HCT116 (cell line): Measurements from ENCODE around the gene TSPEAR. TPM values are rescaled to one million over a fixed set of nuclear protein-coding genes. Genes with fewer than 3 reads are reported as not detected.

Source experiments
- ATAC-seq: fragments of 200-7000 bp; cut with Tn5 transposase; 2 replicates; pipeline ENCODE4 v1.9.1; 2020; ENCODE audit warnings: mild to moderate bottlenecking, moderate library complexity
- BruUV-seq: library from RNA; stranded (reverse); fragments of 400-500 nt; replicated peaks from 2 replicates; lab custom pipeline; 2021; lab: Mats Ljungman, UMichigan
- CTCF ChIA-PET: fragments of 300-600 bp; sonication (Branson Sonifier 250); formaldehyde crosslinking; loops from one replicate; lab custom pipeline; 2021; ENCODE audit warnings: antibody characterized with exemption; lab: Charles Lee
- POLR2A ChIA-PET: fragments of 300-600, 350-600 bp; sonication (Branson Sonifier 250); formaldehyde crosslinking; loops from one replicate; lab custom pipeline; 2021; ENCODE audit warnings: antibody characterized with exemption; lab: Charles Lee
- RAD21 ChIA-PET, 2 experiments: fragments of 300-600 bp; sonication (Branson Sonifier 250); formaldehyde crosslinking; loops; one replicate each; lab custom pipeline; 2023; ENCODE audit warnings: low total read pairs in 2 of 2; ENCODE audit not compliant: uncharacterized antibody in 2 of 2, unreplicated experiment in 2 of 2, low non-redundant PET in 1 of 2; lab: Charles Lee
- DNase-seq: peaks from one replicate; pipeline ENCODE4 v3.0.0-alpha.2; 2010; ENCODE audit warnings: low read depth, low spot score
- H2AFZ ChIP-seq: fragments of 200-600 bp; shearing (Covaris generic), sonication (generic); 2 replicates; pipeline ENCODE4 v1.6.1; 2017; ENCODE audit warnings: low read depth, mixed run types, mixed read lengths, antibody characterized with exemption, low read length; ENCODE audit not compliant: poor library complexity, severe bottlenecking
- H3K27ac ChIP-seq: 2 replicates; pipeline ENCODE4 v1.5.1; 2012; ENCODE audit warnings: low read depth, low read length
- H3K27me3 ChIP-seq: fragments of 200-600 bp; sonication (generic); 2 replicates; pipeline ENCODE4 v1.6.1; 2016; ENCODE audit warnings: mixed run types, low read length, mixed read lengths; ENCODE audit not compliant: insufficient read depth
- H3K36me3 ChIP-seq, 2 experiments: fragments of 200-500 bp in 1 of 2; fragments of 200-600 bp in 1 of 2; sonication (Bioruptor generic) in 1 of 2; sonication (generic) in 1 of 2; 2 replicates each; pipeline versions ENCODE4 v1.5.1 to v1.6.1; 2014 to 2016; ENCODE audit warnings: low read length in 2 of 2, inconsistent platforms in 1 of 2, mixed read lengths in 1 of 2, mixed run types in 1 of 2; ENCODE audit not compliant: insufficient read depth in 2 of 2, control insufficient read depth in 1 of 2
- H3K4me1 ChIP-seq, 2 experiments: fragments of 200-600 bp in 1 of 2; sonication (generic) in 1 of 2; 2 replicates each; pipeline versions ENCODE4 v1.5.1 to v1.6.1; 2012 to 2017; ENCODE audit warnings: low read length in 2 of 2, inconsistent platforms in 1 of 2, mild to moderate bottlenecking in 1 of 2, mixed read lengths in 1 of 2, mixed run types in 1 of 2, moderate library complexity in 1 of 2; ENCODE audit not compliant: insufficient read depth in 2 of 2, control insufficient read depth in 1 of 2
- H3K4me2 ChIP-seq: fragments of 200-600 bp; sonication (generic); 2 replicates; pipeline ENCODE4 v1.6.1; 2017; ENCODE audit warnings: mixed run types, low read length, mixed read lengths
- H3K4me3 ChIP-seq, 2 experiments: fragments of 200-600 bp in 1 of 2; sonication (generic) in 1 of 2; replicated peaks in 1 of 2; 2 replicates each; pipeline ENCODE4 v1.5.1; 2011 to 2016; ENCODE audit warnings: low read length in 2 of 2, control low read depth in 1 of 2, low read depth in 1 of 2, mild to moderate bottlenecking in 1 of 2, mixed read lengths in 1 of 2, mixed run types in 1 of 2
- H3K79me2 ChIP-seq: fragments of 200-600 bp; sonication (generic); 2 replicates; pipeline ENCODE4 v1.6.1; 2017; ENCODE audit warnings: mild to moderate bottlenecking, mixed run types, low read length, moderate library complexity, mixed read lengths; ENCODE audit not compliant: insufficient read depth
- H3K9ac ChIP-seq: fragments of 200-600 bp; sonication (generic); 2 replicates; pipeline ENCODE4 v1.6.1; 2016; ENCODE audit warnings: low read length, mixed read lengths
- H3K9me2 ChIP-seq: fragments of 200-600 bp; sonication (generic), shearing (Covaris generic); 2 replicates; pipeline ENCODE4 v1.6.1; 2017; ENCODE audit warnings: mixed run types, mild to moderate bottlenecking, moderate library complexity; ENCODE audit not compliant: insufficient read depth
- H3K9me3 ChIP-seq, 2 experiments: fragments of 200-500 bp in 1 of 2; fragments of 200-600 bp in 1 of 2; sonication (Bioruptor generic) in 1 of 2; sonication (generic) in 1 of 2; 2 replicates each; pipeline ENCODE4 v1.6.1; 2014 to 2017; ENCODE audit warnings: low read length in 2 of 2, mixed read lengths in 2 of 2, inconsistent platforms in 1 of 2, low read depth in 1 of 2, mild to moderate bottlenecking in 1 of 2, mixed run types in 1 of 2, moderate library complexity in 1 of 2; ENCODE audit not compliant: control insufficient read depth in 1 of 2, insufficient read depth in 1 of 2
- H4K20me1 ChIP-seq: fragments of 200-600 bp; sonication (generic), shearing (Covaris generic); 2 replicates; pipeline ENCODE4 v1.6.1; 2017; ENCODE audit warnings: mixed run types, mild to moderate bottlenecking, moderate library complexity; ENCODE audit not compliant: insufficient read depth
- CBX3 ChIP-seq: IDR thresholded peaks from 2 replicates; pipeline ENCODE4 v1.6.1; 2012; ENCODE audit warnings: low read depth
- CEBPB ChIP-seq: IDR thresholded peaks from 2 replicates; pipeline ENCODE4 v1.6.1; 2012; ENCODE audit warnings: low read depth
- CTCF ChIP-seq, 3 experiments: fragments of 200-600 bp in 1 of 3; sonication (generic) in 1 of 3; IDR thresholded peaks in 2 of 3; conservative IDR thresholded peaks in 1 of 3; 2 replicates each; pipeline ENCODE4 v1.5.1; 2012 to 2017; ENCODE audit warnings: low read depth in 2 of 3, low read length in 2 of 3, antibody characterized with exemption in 1 of 3, borderline replicate concordance in 1 of 3, control low read depth in 1 of 3, mild to moderate bottlenecking in 1 of 3, mixed read lengths in 1 of 3, mixed run types in 1 of 3, moderate library complexity in 1 of 3; ENCODE audit not compliant: insufficient read depth in 1 of 3
- ELF1 ChIP-seq: IDR thresholded peaks from 2 replicates; pipeline ENCODE4 v1.6.1; 2012; ENCODE audit warnings: low read depth, borderline replicate concordance
- EZH2phosphoT487 ChIP-seq: fragments of 200-600 bp; IDR thresholded peaks from 2 replicates; pipeline ENCODE4 v1.6.1; 2018; ENCODE audit warnings: antibody characterized with exemption, borderline replicate concordance
- FOSL1 ChIP-seq: IDR thresholded peaks from 2 replicates; pipeline ENCODE4 v1.6.1; 2012; ENCODE audit warnings: low read depth
- MAX ChIP-seq: IDR thresholded peaks from 2 replicates; pipeline ENCODE4 v1.6.1; 2012
- SIN3A ChIP-seq: IDR thresholded peaks from 2 replicates; pipeline ENCODE4 v1.6.1; 2012; ENCODE audit warnings: low read depth
- SRF ChIP-seq: IDR thresholded peaks from 2 replicates; pipeline ENCODE4 v1.6.1; 2012; ENCODE audit warnings: low read depth
- YY1 ChIP-seq: IDR thresholded peaks from 2 replicates; pipeline ENCODE4 v1.6.1; 2011; ENCODE audit warnings: low read length, low read depth, moderate library complexity, mild to moderate bottlenecking; ENCODE audit not compliant: insufficient replicate concordance; ENCODE audit errors: extremely low read depth
- ZBTB33 ChIP-seq: IDR thresholded peaks from 2 replicates; pipeline ENCODE4 v1.6.1; 2011; ENCODE audit warnings: mild to moderate bottlenecking, low read length, moderate library complexity; ENCODE audit not compliant: insufficient replicate concordance; ENCODE audit errors: extremely low read depth
- intact Hi-C: fragments of 100-400 bp; cut with micrococcal nuclease; formaldehyde crosslinking; loops from 2 replicates; pipeline ENCODE4 v1.10.0; 2022
- total RNA-seq: library from RNA; stranded (reverse); gene quantifications from one replicate; pipeline ENCODE4 v1.2.1, GENCODE V29; 2021; ENCODE audit not compliant: unreplicated experiment

TSPEAR gene
- total RNA-seq, 1 experiment from 2014 or later = not detected

GRCh38 chr21:44594406-44594916 lies 116.9 kb downstream of the TSPEAR start:
- peaks cover 0 to 3% of the 10 kb centered on the region in 2 experiments; a peak in 1 of 4 replicates for H3K4me1 ChIP-seq
- BruUV-seq = no TSS peak
- no peak overlapping the region for H3K9ac ChIP-seq
- no peaks in the 10 kb centered on the region for H4K20me1 ChIP-seq
- H3K79me2 ChIP-seq = no peaks in the 10 kb centered on the region
- CTCF ChIA-PET = no interaction called here
- no peak overlapping the region for H3K4me2 ChIP-seq
- intact Hi-C loops = no loop called here
- RAD21 ChIA-PET = no interaction called here
- no peak overlapping the region for H2AFZ ChIP-seq
- POLR2A ChIA-PET = no interaction called here
- H3K27ac ChIP-seq = no peak overlapping the region
- no peaks in the 10 kb centered on the region for H3K36me3 ChIP-seq
- DNase-seq (no peak), ATAC-seq (no peak)
- H3K9me2 ChIP-seq = no peaks in the 10 kb centered on the region
- H3K9me3 ChIP-seq = no peaks in the 10 kb centered on the region
- no peaks in the 10 kb centered on the region for H3K27me3 ChIP-seq
- TF ChIP-seq ELF1 = no peak
- no peak for TF ChIP-seq CBX3
- no peak for TF ChIP-seq SRF
- no peak overlapping the region for H3K4me3 ChIP-seq

GRCh38 chr21:44593598-44594405 lies 117.6 kb downstream of the TSPEAR start:
- ChIA-PET POLR2A (no interaction called here), RAD21 (no interaction called here), CTCF (no interaction called here)
- H3K9me3 ChIP-seq = no peaks in the 10 kb centered on the region
- no peak for DNase-seq
- intact Hi-C loops = no loop called here
- H3K4me2 ChIP-seq = no peak overlapping the region
- no peaks in the 10 kb centered on the region for H3K9me2 ChIP-seq
- H3K36me3 ChIP-seq = no peaks in the 10 kb centered on the region
- ATAC-seq = no peak
- H3K4me1 ChIP-seq = peaks cover 0 to 3% of the 10 kb centered on the region in 2 experiments; a peak in 1 of 4 replicates
- no TSS peak for BruUV-seq
- no peak overlapping the region for H2AFZ ChIP-seq
- no peak overlapping the region for H3K27ac ChIP-seq
- no peaks in the 10 kb centered on the region for H3K79me2 ChIP-seq
- no peak for TF ChIP-seq CTCF (IDR thresholded peaks at IDR 0.05 in 2 of 3, conservative IDR thresholded peaks at IDR 0.05 in 1 of 3; ENCODE audit: borderline replicate concordance in 1 of 3, insufficient read depth in 1 of 3, low read depth in 2 of 3, low read length in 2 of 3)
- TF ChIP-seq ELF1 = no peak
- no peak for TF ChIP-seq FOSL1
- TF ChIP-seq CEBPB = no peak
- no peak for TF ChIP-seq EZH2phosphoT487
- TF ChIP-seq YY1 = no peak
- TF ChIP-seq MAX = no peak
- TF ChIP-seq SIN3A = no peak
- TF ChIP-seq ZBTB33 = no peak
- TF ChIP-seq CBX3 = no peak
- H3K4me3 ChIP-seq = no peak overlapping the region
- no peaks in the 10 kb centered on the region for H4K20me1 ChIP-seq
- H3K9ac ChIP-seq = no peak overlapping the region
- no peaks in the 10 kb centered on the region for H3K27me3 ChIP-seq
